ENCODE data around the gene MAGEF1. TPM values are rescaled to one million over a fixed set of nuclear protein-coding genes. Genes with fewer than 3 reads are reported as not detected.

The MAGEF1 gene
- total and polyA plus RNA-seq, 2 of the 13 experiments (the other 11 are each of a cell fraction or from before 2014, with no cell fraction given) = 26.0 to 62.4 TPM

DNA sequence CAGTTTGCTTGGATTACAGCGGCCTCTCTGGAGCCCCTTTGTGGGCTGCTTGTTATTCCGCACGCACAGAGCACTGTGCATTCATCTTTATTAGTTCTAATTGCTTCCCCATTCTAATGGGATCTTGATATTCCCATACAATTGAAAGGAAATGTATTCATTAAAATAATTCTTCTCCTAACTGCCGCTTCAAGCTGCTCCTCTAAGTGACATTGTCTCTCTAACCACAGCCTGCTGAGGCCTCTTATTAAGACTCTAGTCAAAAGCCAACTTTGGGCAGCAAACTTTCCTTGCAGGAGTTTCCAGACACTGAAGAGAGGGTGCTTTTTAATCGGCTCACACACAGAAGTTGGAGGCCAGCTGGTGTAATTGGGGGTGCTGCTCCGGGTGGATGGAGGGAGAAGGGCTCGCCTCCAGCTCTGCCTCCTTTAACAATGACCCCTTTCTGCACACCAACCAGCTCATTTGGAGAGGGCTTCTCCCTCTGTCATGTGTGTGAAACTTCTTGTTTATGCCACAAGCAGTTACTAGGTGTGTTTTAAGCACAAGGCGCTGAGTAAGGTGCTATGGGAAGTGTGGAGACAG lies 5.6 kb upstream of the MAGEF1 start (continued):
- TF ChIP-seq MXI1 (IDR thresholded peaks at IDR 0.05; ENCODE audit: borderline replicate concordance, low read depth, low read length) = no peak
- TF ChIP-seq, protein P1, sequence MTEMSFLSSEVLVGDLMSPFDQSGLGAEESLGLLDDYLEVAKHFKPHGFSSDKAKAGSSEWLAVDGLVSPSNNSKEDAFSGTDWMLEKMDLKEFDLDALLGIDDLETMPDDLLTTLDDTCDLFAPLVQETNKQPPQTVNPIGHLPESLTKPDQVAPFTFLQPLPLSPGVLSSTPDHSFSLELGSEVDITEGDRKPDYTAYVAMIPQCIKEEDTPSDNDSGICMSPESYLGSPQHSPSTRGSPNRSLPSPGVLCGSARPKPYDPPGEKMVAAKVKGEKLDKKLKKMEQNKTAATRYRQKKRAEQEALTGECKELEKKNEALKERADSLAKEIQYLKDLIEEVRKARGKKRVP (CRISPR knock-in tag; IDR thresholded peaks at IDR 0.05) = no peak
- no peak for TF ChIP-seq CAMTA2 (CRISPR knock-in tag; IDR thresholded peaks at IDR 0.05; ENCODE audit: borderline replicate concordance)
- TF ChIP-seq ZNF3 (CRISPR knock-in tag; IDR thresholded peaks at IDR 0.05) = no peak
- no peak for TF ChIP-seq ZNF432 (CRISPR knock-in tag; IDR thresholded peaks at IDR 0.05; ENCODE audit: borderline replicate concordance)
- TF ChIP-seq, protein P2, sequence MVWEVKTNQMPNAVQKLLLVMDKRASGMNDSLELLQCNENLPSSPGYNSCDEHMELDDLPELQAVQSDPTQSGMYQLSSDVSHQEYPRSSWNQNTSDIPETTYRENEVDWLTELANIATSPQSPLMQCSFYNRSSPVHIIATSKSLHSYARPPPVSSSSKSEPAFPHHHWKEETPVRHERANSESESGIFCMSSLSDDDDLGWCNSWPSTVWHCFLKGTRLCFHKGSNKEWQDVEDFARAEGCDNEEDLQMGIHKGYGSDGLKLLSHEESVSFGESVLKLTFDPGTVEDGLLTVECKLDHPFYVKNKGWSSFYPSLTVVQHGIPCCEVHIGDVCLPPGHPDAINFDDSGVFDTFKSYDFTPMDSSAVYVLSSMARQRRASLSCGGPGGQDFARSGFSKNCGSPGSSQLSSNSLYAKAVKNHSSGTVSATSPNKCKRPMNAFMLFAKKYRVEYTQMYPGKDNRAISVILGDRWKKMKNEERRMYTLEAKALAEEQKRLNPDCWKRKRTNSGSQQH (CRISPR knock-in tag; IDR thresholded peaks at IDR 0.05; ENCODE audit: low read depth) = no peak
- no peak for TF ChIP-seq RORA (CRISPR knock-in tag; IDR thresholded peaks at IDR 0.05)
- TF ChIP-seq, protein P3, sequence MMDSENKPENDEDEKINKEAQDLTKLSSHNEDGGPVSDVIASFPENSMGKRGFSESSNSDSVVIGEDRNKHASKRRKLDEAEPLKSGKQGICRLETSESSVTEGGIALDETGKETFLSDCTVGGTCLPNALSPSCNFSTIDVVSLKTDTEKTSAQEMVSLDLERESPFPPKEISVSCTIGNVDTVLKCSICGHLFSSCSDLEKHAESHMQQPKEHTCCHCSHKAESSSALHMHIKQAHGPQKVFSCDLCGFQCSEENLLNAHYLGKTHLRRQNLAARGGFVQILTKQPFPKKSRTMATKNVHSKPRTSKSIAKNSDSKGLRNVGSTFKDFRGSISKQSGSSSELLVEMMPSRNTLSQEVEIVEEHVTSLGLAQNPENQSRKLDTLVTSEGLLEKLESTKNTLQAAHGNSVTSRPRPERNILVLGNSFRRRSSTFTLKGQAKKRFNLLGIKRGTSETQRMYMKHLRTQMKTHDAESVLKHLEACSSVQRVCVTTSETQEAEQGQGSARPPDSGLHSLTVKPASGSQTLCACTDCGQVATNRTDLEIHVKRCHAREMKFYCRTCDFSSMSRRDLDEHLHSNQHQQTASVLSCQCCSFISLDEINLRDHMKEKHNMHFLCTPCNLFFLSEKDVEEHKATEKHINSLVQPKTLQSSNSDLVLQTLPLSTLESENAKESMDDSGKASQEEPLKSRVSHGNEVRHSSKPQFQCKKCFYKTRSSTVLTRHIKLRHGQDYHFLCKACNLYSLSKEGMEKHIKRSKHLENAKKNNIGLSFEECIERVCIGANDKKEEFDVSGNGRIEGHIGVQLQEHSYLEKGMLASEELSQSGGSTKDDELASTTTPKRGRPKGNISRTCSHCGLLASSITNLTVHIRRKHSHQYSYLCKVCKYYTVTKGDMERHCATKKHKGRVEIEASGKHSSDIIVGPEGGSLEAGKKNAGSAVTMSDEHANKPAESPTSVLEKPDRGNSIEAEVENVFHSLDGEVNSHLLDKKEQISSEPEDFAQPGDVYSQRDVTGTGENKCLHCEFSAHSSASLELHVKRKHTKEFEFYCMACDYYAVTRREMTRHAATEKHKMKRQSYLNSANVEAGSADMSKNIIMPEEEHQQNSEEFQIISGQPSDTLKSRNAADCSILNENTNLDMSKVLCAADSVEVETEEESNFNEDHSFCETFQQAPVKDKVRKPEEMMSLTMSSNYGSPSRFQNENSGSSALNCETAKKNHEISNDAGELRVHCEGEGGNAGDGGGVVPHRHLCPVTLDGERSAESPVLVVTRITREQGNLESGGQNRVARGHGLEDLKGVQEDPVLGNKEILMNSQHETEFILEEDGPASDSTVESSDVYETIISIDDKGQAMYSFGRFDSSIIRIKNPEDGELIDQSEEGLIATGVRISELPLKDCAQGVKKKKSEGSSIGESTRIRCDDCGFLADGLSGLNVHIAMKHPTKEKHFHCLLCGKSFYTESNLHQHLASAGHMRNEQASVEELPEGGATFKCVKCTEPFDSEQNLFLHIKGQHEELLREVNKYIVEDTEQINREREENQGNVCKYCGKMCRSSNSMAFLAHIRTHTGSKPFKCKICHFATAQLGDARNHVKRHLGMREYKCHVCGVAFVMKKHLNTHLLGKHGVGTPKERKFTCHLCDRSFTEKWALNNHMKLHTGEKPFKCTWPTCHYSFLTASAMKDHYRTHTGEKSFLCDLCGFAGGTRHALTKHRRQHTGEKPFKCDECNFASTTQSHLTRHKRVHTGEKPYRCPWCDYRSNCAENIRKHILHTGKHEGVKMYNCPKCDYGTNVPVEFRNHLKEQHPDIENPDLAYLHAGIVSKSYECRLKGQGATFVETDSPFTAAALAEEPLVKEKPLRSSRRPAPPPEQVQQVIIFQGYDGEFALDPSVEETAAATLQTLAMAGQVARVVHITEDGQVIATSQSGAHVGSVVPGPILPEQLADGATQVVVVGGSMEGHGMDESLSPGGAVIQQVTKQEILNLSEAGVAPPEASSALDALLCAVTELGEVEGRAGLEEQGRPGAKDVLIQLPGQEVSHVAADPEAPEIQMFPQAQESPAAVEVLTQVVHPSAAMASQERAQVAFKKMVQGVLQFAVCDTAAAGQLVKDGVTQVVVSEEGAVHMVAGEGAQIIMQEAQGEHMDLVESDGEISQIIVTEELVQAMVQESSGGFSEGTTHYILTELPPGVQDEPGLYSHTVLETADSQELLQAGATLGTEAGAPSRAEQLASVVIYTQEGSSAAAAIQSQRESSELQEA (CRISPR knock-in tag; IDR thresholded peaks at IDR 0.05; ENCODE audit: not compliant biosample characterization) = no peak
